ENCODE measurements around the gene HLA-DOB. TPM values are rescaled to one million over a fixed set of nuclear protein-coding genes. Genes with fewer than 3 reads are reported as not detected.

The HLA-DOB gene
- total and polyA plus RNA-seq, 2 donors (not counting 3 experiments of a cell fraction or from before 2014, with no cell fraction given), result 0.46 to 0.54 TPM

DNA sequence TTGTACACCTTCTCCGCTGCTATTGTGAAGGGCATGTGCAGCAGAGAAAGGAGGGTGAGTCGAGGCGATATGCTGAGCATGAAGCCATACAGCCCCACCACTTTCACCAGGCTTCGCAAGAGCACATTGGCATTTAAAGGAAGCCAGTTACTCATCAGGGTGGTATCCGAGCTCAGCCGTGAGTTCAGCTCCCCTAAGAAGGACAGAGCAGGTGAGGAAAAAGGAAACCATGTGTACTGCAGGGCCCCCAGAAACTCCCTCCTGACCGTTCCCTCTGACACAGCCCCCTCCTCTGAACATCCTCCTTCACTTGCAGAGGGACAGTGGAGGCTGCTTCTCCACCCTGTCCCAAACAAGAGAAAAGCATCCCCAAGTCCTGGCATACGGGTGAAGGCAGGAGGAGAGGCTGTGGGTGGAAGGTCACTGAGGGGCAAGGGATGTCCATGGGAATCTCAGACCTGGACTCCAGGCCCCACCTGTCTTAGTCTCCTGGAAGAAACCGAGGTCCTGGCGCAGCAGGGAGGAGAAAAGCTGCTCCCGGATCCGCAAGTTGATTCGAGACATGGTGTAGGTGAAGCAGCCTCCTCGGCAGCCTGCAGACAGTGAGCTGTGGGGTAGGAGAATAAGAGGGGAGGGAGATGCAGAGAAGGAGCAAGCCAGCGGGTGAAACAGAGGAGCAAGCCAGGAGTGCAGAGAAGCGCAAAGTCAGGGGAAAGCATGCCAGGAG, 18.5 kb upstream of the HLA-DOB start:
- BruUV-seq (replicated peaks), result no TSS peak
- intact Hi-C loops (cut with micrococcal nuclease), result no loop called here
- dilution Hi-C loops (cut with MboI; ENCODE audit: extremely low pct_ligation_motif_present, low sequenced_read_pairs), result no loop called here

More for the DNA sequence above, 18.5 kb upstream of the HLA-DOB start:
- H2AFZ ChIP-seq (ENCODE audit: low read depth, low read length), result no peak overlapping the region
- no peak overlapping the region for H3K4me3 ChIP-seq (replicated peaks in 1 of 3; ENCODE audit: insufficient read depth in 1 of 3, low read depth in 1 of 3, low read length in 3 of 3)
- CTCF ChIA-PET, result interaction anchor here (0.6 to 1.2 kb wide), 3 partner anchors 10 to 33 kb away, joined by 3 to 4 read pairs (median 3); no protein-coding TSS in a partner anchor
- H4K20me1 ChIP-seq (replicated peaks; ENCODE audit: control insufficient read depth, extremely low read depth, insufficient read depth, low read length), result no peaks in the 10 kb centered on the region
- no peaks in the 10 kb centered on the region for H3K9me3 ChIP-seq (replicated peaks; ENCODE audit: control insufficient read depth, insufficient read depth, low read length)
- H3K9ac ChIP-seq (replicated peaks; ENCODE audit: extremely low read depth, insufficient read depth, low read length), result no peak overlapping the region
- H3K9me1 ChIP-seq (replicated peaks; ENCODE audit: control insufficient read depth, extremely low read depth, insufficient read depth, low read length), result no peaks in the 10 kb centered on the region
- peaks cover 3% of the 10 kb centered on the region in 2 experiments for H3K36me3 ChIP-seq (ENCODE audit: control insufficient read depth in 2 of 2, extremely low read depth in 1 of 2, insufficient read depth in 2 of 2, low read length in 2 of 2)
- DNase-seq (ENCODE audit: low read depth, low spot score) (no peak), FAIRE-seq (no peak)
- peaks cover 7% of the 10 kb centered on the region for H3K4me1 ChIP-seq (ENCODE audit: control insufficient read depth, extremely low read depth, insufficient read depth, low read length)
- TF ChIP-seq, protein P1, sequence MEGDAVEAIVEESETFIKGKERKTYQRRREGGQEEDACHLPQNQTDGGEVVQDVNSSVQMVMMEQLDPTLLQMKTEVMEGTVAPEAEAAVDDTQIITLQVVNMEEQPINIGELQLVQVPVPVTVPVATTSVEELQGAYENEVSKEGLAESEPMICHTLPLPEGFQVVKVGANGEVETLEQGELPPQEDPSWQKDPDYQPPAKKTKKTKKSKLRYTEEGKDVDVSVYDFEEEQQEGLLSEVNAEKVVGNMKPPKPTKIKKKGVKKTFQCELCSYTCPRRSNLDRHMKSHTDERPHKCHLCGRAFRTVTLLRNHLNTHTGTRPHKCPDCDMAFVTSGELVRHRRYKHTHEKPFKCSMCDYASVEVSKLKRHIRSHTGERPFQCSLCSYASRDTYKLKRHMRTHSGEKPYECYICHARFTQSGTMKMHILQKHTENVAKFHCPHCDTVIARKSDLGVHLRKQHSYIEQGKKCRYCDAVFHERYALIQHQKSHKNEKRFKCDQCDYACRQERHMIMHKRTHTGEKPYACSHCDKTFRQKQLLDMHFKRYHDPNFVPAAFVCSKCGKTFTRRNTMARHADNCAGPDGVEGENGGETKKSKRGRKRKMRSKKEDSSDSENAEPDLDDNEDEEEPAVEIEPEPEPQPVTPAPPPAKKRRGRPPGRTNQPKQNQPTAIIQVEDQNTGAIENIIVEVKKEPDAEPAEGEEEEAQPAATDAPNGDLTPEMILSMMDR (IDR thresholded peaks at IDR 0.05; ENCODE audit: extremely low read depth in 1 of 2, insufficient read depth in 1 of 2, low read depth in 1 of 2, low read length in 2 of 2), result no peak
- TF ChIP-seq JUN (IDR thresholded peaks at IDR 0.05; ENCODE audit: borderline replicate concordance, insufficient read depth, insufficient read length, low read depth), result no peak
- TF ChIP-seq GATA2 (IDR thresholded peaks at IDR 0.05; ENCODE audit: insufficient read depth, insufficient read length, low read depth, low read length), result no peak
- no peak for TF ChIP-seq EZH2 (IDR thresholded peaks at IDR 0.05; ENCODE audit: borderline replicate concordance, low read depth, low read length, severe bottlenecking)
- no peak for TF ChIP-seq POLR2AphosphoS5 (IDR thresholded peaks at IDR 0.05; ENCODE audit: insufficient read depth, low read depth, low read length)
- TF ChIP-seq, protein P2, sequence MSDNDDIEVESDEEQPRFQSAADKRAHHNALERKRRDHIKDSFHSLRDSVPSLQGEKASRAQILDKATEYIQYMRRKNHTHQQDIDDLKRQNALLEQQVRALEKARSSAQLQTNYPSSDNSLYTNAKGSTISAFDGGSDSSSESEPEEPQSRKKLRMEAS (IDR thresholded peaks at IDR 0.05; ENCODE audit: insufficient read depth, insufficient read length), result no peak
- no peak for TF ChIP-seq MYC (IDR thresholded peaks at IDR 0.05; ENCODE audit: low read depth, low read length)
- TF ChIP-seq POLR2A (IDR thresholded peaks at IDR 0.05; ENCODE audit: low read depth, low read length), result no peak
- TF ChIP-seq FOS (IDR thresholded peaks at IDR 0.05; ENCODE audit: borderline replicate concordance, insufficient read depth, low read length), result no peak
- POLR2A ChIA-PET, result no interaction called here
- peaks cover 9% of the 10 kb centered on the region for H3K79me2 ChIP-seq (ENCODE audit: control insufficient read depth, insufficient read depth, low read length)
- no peak overlapping the region for H3K4me2 ChIP-seq (ENCODE audit: insufficient read depth, low read length)
- no peaks in the 10 kb centered on the region for H3K27me3 ChIP-seq (ENCODE audit: control insufficient read depth in 2 of 2, insufficient read depth in 2 of 2, low read length in 2 of 2)
- H3K27ac ChIP-seq (ENCODE audit: insufficient read depth, low read depth, low read length), result no peak overlapping the region
